Right lobe of liver (tissue), 6 donors: ENCODE measurements around the gene SLCO2A1. TPM values are rescaled to one million over a fixed set of nuclear protein-coding genes. Genes with fewer than 3 reads are reported as not detected.
A peak's percentile ranks its signal among the peaks of the same experiment; 100 is the strongest.

Experiments used
- ATAC-seq, 4 donors: fragments of 200-7000 bp; cut with Tn5 transposase; one replicate each; pipeline ENCODE4 v1.9.1; 2020; ENCODE audit warnings: mild to moderate bottlenecking in 4 of 4, moderate library complexity in 4 of 4
- DNase-seq, 3 donors: peaks; one replicate each; pipeline ENCODE4 v3.0.0-alpha.2; 2020
- H3K27ac ChIP-seq, 3 donors: fragments of 200-600 bp; one replicate each; pipeline ENCODE4 v1.8.0; 2022
- H3K27me3 ChIP-seq, 2 donors: fragments of 200-600 bp; one replicate each; pipeline ENCODE4 v1.8.0; 2022
- H3K36me3 ChIP-seq, 4 donors: fragments of 200-600 bp; sonication (generic) in 1 of 4; one replicate each; pipeline versions ENCODE4 v1.5.1 to v1.8.0; 2017 to 2022; ENCODE audit warnings: control low read depth in 1 of 4
- H3K4me1 ChIP-seq, 4 donors: fragments of 200-600 bp; sonication (generic) in 1 of 4; one replicate each; pipeline versions ENCODE4 v1.5.1 to v1.8.0; 2017 to 2022; ENCODE audit warnings: control low read depth in 1 of 4
- H3K4me3 ChIP-seq, 3 donors: fragments of 200-600 bp; one replicate each; pipeline ENCODE4 v1.8.0; 2022
- H3K9me3 ChIP-seq, 4 donors: fragments of 200-600 bp; sonication (generic) in 1 of 4; one replicate each; pipeline versions ENCODE4 v1.5.1 to v1.8.0; 2017 to 2022; ENCODE audit warnings: control low read depth in 1 of 4
- POLR2A ChIP-seq: fragments of 450-650 bp; IDR thresholded peaks from one replicate; pipeline ENCODE4 v1.6.1; 2017; ENCODE audit warnings: antibody characterized with exemption, mild to moderate bottlenecking
- WGBS: methylation state at CpG from one replicate; pipeline ENCODE4 v1.1.6; 2018; ENCODE audit warnings: low coverage, low lambda C conversion rate; ENCODE audit not compliant: insufficient coverage; ENCODE audit errors: missing lambda C conversion rate; 5-methylcytosine and 5-hydroxymethylcytosine counted together
- intact Hi-C, 2 donors: fragments of 100-400 bp; cut with DNase I; formaldehyde crosslinking; loops; one replicate each; pipeline versions ENCODE4 v1.11.2 to v1.14.1; 2022
- total RNA-seq, 6 experiments: library from RNA; depleted of rRNA in 2 of 6; stranded (reverse); fragments of >200 nt in 2 of 6; fragmentation: NEBNext Ultra II Directional in 3 of 6; extraction: Animal tissue kit (Norgen Biotek cat#: 25700) in 3 of 6; gene quantifications; one replicate each; pipeline versions ENCODE4 v1.1.0 to v1.2.4, GENCODE V29; 2016 to 2023
- TF ChIP-seq, protein P1 (sequence below), 4 donors: fragments of 200-600 bp in 3 of 4; fragments of 450-650 bp in 1 of 4; IDR thresholded peaks; one replicate each; pipeline versions ENCODE4 v1.5.1 to v1.8.0; 2016 to 2022; ENCODE audit warnings: antibody characterized with exemption in 4 of 4, mild to moderate bottlenecking in 2 of 4
- donor health status: DM: no; HTN: yes; CAD: no.
- donor health status: DM: no; HTN: no; CAD: no.
- donor health status: DM: no; HTN: no; CAD: no.
- donor health status: DM: no; HTN: yes; CAD: no.
- donor health status: DM: no; HTN: yes; CAD: no.

The SLCO2A1 gene
- total RNA-seq, 6 experiments from 2014 or later: 0.71 to 4.4 (median 1.5) TPM

DNA sequence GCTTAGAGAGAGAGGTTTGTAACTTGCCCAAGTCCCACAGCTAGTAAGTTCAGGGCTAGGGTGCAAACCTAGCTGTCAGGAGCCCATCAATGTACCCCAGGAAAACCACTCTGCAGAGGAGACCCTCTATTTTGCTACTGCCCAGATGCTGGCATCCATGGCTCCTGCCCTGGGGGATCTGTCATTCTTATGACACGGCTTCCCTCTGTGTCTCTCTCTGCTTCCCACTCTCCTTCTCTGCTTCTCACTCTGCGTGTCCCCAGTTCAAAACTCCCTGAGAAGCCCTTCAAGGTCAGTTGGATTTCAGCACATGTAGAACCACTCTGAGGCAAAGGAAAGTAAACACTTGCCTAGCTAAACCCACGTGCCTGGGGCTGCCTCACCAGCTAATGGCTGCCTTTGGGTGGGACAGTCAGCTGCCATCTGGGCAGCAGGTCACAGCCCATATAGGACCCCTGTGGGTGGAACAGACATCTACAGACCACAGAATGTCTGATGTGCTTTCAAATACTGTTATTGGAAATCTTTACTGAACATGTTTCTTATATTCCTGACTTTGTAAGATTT, 29.4 kb upstream of the SLCO2A1 start:
- peak in 1 of 3 donors; percentile 18 for DNase-seq
- no peak overlapping the region for H3K4me3 ChIP-seq
- peaks cover 0 to 5% (median 0%) of the 10 kb centered on the region in 4 donors for H3K4me1 ChIP-seq
- no peak overlapping the region for H3K27ac ChIP-seq
- TF ChIP-seq, protein P1, sequence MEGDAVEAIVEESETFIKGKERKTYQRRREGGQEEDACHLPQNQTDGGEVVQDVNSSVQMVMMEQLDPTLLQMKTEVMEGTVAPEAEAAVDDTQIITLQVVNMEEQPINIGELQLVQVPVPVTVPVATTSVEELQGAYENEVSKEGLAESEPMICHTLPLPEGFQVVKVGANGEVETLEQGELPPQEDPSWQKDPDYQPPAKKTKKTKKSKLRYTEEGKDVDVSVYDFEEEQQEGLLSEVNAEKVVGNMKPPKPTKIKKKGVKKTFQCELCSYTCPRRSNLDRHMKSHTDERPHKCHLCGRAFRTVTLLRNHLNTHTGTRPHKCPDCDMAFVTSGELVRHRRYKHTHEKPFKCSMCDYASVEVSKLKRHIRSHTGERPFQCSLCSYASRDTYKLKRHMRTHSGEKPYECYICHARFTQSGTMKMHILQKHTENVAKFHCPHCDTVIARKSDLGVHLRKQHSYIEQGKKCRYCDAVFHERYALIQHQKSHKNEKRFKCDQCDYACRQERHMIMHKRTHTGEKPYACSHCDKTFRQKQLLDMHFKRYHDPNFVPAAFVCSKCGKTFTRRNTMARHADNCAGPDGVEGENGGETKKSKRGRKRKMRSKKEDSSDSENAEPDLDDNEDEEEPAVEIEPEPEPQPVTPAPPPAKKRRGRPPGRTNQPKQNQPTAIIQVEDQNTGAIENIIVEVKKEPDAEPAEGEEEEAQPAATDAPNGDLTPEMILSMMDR (IDR thresholded peaks at IDR 0.05): no peak
- TF ChIP-seq POLR2A: no peak
- H3K27me3 ChIP-seq: no peaks in the 10 kb centered on the region
- H3K36me3 ChIP-seq: no peaks in the 10 kb centered on the region
- WGBS: 78% methylated on average over 1 of the region's 3 CpGs
- ATAC-seq: no peak
- H3K9me3 ChIP-seq: no peaks in the 10 kb centered on the region
- intact Hi-C loops: no loop called here

DNA sequence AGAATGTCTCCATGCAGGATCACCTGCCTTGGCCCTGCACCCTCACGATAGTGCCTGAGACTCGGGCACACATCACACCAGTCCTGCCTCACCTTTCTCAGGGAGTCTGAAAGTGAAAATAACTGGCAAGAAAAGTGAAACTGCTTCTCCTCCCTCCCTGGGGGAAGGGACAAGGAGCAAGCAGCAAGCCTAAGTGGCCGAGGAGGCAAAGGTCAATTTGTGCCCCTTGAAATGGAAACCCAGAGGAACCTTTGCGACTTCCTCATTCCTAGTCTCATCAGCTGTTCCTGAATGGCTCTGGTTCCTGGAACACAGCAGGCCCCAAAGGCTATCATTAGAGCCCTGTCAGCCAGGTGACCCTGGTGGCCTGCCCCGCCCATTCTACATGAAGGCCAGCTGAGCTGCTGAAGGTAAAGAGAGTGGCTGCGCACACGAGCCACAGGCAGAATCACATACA, 28.0 kb upstream of the SLCO2A1 start:
- no peaks in the 10 kb centered on the region for H3K27me3 ChIP-seq
- DNase-seq (peak in 1 of 3 donors; percentile 17), ATAC-seq (peak in 1 of 4 donors; percentile 43)
- no peak overlapping the region for H3K4me3 ChIP-seq
- no peaks in the 10 kb centered on the region for H3K36me3 ChIP-seq
- no peak overlapping the region for H3K27ac ChIP-seq
- peaks cover 0 to 5% (median 0%) of the 10 kb centered on the region in 4 donors for H3K4me1 ChIP-seq
- H3K9me3 ChIP-seq: no peaks in the 10 kb centered on the region
- intact Hi-C loops: no loop called here
- TF ChIP-seq, protein P1 (IDR thresholded peaks at IDR 0.05): no peak
- TF ChIP-seq POLR2A: no peak
- WGBS: 77% methylated on average over 5 of the region's 7 CpGs

DNA sequence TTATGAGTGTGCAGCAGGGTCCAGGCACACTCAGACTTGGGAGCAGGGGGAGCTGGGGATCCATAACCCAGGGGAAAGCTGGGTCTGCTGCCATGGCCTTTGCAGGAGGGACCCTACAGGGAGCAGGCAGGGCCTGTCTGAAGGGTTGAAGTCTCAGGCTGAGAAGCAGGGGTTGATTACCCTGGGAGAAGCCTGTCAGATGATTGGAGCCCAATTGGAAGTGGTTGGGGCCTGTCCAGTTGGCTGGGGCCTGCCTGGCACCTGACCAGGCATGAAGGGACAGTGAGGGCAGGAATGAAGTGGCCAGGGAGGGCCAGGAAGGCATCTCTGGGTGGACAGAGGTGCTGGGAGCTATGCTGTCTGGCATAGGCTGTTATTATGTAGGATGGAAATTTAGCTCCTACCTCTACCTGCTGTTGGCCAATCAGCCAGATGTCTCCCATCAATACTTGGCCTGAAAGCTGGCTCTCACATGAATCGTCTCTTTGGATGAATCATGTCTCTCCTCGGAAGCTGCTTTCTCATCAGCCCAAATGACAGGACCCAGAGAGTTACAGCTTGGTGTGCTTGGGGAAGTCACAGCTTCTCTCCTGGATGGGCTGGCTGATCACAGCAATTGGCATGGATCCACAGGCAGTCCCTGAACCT, 27.4 kb upstream of the SLCO2A1 start:
- Histone ChIP-seq H3K27me3 (no peaks in the 10 kb centered on the region), H3K36me3 (no peaks in the 10 kb centered on the region), H3K4me3 (no peak overlapping the region), H3K9me3 (no peaks in the 10 kb centered on the region), H3K4me1 (peaks cover 0 to 5% (median 0%) of the 10 kb centered on the region in 4 donors), H3K27ac (no peak overlapping the region)
- DNase-seq (peak in 1 of 3 donors; percentile 33), ATAC-seq (no peak)
- WGBS: 60% methylated on average over 1 of the region's 2 CpGs
- TF ChIP-seq POLR2A: no peak
- TF ChIP-seq, protein P1 (IDR thresholded peaks at IDR 0.05): no peak
- intact Hi-C loops: no loop called here

DNA sequence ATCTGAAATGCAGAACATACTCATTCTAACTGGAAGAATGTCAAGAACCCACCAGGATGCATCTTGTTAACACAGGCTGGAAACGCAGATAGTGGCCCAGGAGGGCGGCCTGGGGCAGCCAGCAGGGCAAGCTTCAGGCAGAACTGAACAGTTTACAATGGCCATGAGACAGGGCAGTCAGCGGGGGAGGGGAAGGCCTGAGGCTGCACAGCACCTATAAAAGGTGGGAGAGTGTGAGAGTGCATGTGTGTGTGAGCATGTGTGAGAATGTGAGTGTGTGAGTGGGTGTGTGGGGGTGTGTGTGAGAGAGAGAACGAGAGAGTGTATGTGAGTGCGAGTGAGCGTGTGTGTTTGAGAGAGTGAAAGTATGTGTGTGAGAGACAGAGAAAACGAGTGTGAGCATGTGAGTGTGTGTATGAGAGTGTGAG, 26.8 kb upstream of the SLCO2A1 start:
- Histone ChIP-seq H3K27me3 (no peaks in the 10 kb centered on the region), H3K27ac (no peak overlapping the region), H3K4me1 (peaks cover 0 to 5% (median 0%) of the 10 kb centered on the region in 4 donors), H3K4me3 (no peak overlapping the region), H3K9me3 (no peaks in the 10 kb centered on the region), H3K36me3 (no peaks in the 10 kb centered on the region)
- DNase-seq (peak in 1 of 3 donors; percentile 33), ATAC-seq (no peak)
- no peak for TF ChIP-seq POLR2A
- TF ChIP-seq, protein P1 (IDR thresholded peaks at IDR 0.05): no peak
- 85% methylated on average over 7 of the region's 7 CpGs for WGBS
- intact Hi-C loops: no loop called here
